HG03045 (cell line): Measurements from ENCODE around the gene ADAMTS19.
A peak's percentile ranks its signal among the peaks of the same experiment; 100 is the strongest.
"Not testable (repeated sequence)": the region's sequence is repeated elsewhere in the genome, so short reads cannot be mapped to it uniquely, and the experiment has no call there.

ENCODE experiments used
- ATAC-seq: cut with Tn5 transposase; IDR thresholded peaks from one replicate; pipeline ENCODE4 v1.9.1; 2021; ENCODE audit warnings: mild to moderate bottlenecking, moderate library complexity; ENCODE audit not compliant: unreplicated experiment

ADAMTS19 gene, protein sequence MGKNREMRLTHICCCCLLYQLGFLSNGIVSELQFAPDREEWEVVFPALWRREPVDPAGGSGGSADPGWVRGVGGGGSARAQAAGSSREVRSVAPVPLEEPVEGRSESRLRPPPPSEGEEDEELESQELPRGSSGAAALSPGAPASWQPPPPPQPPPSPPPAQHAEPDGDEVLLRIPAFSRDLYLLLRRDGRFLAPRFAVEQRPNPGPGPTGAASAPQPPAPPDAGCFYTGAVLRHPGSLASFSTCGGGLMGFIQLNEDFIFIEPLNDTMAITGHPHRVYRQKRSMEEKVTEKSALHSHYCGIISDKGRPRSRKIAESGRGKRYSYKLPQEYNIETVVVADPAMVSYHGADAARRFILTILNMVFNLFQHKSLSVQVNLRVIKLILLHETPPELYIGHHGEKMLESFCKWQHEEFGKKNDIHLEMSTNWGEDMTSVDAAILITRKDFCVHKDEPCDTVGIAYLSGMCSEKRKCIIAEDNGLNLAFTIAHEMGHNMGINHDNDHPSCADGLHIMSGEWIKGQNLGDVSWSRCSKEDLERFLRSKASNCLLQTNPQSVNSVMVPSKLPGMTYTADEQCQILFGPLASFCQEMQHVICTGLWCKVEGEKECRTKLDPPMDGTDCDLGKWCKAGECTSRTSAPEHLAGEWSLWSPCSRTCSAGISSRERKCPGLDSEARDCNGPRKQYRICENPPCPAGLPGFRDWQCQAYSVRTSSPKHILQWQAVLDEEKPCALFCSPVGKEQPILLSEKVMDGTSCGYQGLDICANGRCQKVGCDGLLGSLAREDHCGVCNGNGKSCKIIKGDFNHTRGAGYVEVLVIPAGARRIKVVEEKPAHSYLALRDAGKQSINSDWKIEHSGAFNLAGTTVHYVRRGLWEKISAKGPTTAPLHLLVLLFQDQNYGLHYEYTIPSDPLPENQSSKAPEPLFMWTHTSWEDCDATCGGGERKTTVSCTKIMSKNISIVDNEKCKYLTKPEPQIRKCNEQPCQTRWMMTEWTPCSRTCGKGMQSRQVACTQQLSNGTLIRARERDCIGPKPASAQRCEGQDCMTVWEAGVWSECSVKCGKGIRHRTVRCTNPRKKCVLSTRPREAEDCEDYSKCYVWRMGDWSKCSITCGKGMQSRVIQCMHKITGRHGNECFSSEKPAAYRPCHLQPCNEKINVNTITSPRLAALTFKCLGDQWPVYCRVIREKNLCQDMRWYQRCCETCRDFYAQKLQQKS

GRCh38 chr5:129459777-129460671, at the start of gene ADAMTS19:
TSS of gene ADAMTS19 (plus strand) at chr5:129460298. CDS start at chr5:129460392, 94 bp downstream.
- no peak for ATAC-seq

GRCh38 chr5:129410488-129410887, 49.6 kb upstream of the ADAMTS19 start:
- ATAC-seq = no peak

DNA sequence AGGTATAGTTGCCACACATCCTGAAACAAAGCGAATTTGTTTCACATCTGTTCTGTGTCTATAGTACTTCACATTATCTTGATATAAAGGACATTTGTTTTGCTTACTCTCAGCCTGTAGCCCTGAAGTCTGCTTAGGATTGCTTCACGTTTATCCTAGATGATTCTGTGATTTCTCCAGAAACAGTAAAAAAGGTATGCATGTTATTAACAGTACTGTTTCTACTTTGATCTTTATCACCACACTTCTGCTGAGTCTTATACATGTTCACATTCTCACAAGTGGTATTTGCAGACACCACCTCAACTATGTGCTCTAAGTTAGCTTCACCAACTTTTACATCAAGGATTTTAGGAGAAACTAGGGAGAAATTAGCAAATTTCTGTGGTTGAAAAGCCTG, 47.4 kb upstream of the ADAMTS19 start:
- ATAC-seq = no peak

GRCh38 chr5:129413570-129413969, 46.5 kb upstream of the ADAMTS19 start:
- ATAC-seq = no peak

- ATAC-seq = no peak
These were observed 40.8 kb upstream of the ADAMTS19 start for GRCh38 chr5:129419292-129419691.

GRCh38 chr5:129425031-129425430, 35.1 kb upstream of the ADAMTS19 start:
- ATAC-seq = no peak

DNA sequence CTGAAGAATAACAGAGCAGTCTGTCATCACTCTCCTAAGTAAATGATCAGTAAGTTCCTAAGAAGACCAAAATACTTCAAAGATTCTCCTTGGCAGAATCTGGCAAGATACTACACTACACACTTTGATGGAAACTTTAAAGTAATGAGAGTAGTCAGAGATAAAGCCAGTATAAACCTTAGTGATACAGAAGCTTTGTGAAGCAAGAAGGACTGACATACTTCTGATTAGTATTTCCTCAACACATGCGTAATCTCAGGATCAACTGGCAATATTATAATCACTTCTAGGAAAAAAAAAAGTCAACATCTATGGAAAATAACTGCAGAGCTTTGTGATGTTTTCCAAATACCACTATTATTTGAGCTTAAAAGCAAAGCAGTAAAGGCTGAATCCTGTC, 34.0 kb upstream of the ADAMTS19 start:
- ATAC-seq = no peak

DNA sequence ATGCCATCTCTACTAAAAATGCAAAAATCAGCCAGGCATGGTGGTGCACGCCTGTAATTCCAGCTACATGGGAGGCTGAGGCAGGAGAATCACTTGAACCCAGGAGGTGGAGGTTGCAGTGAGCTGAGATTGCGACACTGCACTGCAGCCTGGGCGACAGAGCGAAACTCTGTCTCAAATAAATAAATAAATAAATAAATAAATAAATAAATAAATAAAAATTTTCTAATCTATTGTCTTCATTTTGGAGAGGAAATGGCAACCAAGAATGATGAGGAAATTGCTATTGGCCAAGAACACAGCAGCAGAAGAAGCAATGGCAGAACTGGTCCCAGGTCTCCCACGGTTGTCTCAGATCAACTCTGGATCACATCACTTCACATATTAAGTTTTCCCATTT, 31.5 kb upstream of the ADAMTS19 start:
- not testable (repeated sequence) for ATAC-seq

DNA sequence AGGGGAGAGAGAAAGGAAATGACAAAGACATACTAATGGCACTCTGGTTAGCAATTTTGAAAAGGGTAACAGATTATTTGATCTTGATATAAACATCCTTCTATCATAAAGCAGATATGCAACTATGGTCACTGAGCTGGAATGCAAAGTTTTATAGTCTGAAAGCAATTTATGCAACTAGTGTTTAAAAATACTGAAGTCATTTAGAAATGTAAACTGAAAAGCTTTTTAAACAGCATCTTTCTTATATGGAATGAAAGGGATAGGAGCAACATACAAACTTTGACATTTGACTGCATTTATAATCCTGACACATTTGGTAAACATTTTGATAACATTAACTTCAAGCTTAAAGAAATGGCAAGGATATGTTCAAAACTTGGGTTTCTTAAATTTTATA, 28.7 kb upstream of the ADAMTS19 start:
- ATAC-seq = no peak

DNA sequence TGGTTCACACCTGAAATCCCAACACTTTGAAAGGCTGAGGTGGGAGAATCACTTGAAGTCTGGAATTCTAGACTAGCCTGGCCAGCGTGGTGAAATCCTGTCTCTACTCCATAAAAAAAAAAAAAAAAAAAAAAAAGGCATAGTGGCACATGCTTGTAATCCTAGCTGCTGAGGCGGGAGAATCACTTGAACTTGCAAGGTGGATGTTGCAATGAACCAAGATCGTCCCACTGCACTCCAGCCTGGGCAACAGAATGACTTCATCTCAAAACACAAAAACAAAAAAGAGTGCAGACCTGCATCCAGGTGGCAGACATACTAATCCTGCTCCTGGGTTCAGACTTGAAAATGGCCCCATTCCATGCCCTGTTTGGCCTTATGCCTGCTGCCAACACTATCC, 21.8 kb upstream of the ADAMTS19 start:
- ATAC-seq = no peak

DNA sequence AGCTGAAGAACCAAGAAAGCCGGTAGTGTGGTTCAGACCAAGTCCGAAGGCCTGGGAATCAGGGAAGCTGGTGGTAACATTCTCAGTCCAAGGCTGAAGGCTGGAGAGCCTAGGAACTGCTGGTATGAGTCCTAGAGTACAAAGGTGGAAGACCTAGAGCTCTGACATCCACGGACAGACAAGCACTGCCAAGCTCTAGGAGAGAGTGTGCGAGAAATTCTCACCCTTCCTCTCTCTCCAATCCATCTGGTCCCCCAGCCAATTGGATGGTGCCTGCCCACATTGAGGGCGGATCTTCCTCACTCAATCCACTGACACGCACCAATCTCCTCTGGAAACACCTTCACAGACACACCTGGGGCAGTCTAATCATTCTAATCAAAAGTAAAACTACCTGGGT, 19.7 kb upstream of the ADAMTS19 start:
- no peak for ATAC-seq

DNA sequence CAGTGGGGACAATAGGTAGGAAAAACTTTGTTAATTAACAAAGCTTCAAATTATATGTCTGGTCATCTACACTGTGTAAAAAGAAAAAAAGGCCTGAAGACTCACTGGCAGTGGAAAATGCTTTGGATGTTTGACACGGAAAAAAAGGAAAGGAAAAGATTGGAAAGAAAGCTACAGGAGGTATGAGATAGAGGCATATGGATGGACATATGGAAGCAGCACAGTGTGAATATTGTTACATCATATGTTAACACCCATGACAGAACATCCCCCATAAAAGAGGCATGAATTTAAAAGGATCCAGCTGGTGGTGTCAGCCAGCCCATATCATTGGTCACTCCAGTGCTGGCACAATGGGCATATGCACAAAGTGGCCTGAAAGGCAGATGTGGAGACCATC, 19.0 kb upstream of the ADAMTS19 start:
- ATAC-seq = no peak

- no peak for ATAC-seq
These were observed 14.7 kb upstream of the ADAMTS19 start for GRCh38 chr5:129445379-129445778.

GRCh38 chr5:129447968-129448367, 12.1 kb upstream of the ADAMTS19 start:
- no peak for ATAC-seq

- no peak for ATAC-seq
These were observed 11.4 kb upstream of the ADAMTS19 start for GRCh38 chr5:129448654-129449053.

DNA sequence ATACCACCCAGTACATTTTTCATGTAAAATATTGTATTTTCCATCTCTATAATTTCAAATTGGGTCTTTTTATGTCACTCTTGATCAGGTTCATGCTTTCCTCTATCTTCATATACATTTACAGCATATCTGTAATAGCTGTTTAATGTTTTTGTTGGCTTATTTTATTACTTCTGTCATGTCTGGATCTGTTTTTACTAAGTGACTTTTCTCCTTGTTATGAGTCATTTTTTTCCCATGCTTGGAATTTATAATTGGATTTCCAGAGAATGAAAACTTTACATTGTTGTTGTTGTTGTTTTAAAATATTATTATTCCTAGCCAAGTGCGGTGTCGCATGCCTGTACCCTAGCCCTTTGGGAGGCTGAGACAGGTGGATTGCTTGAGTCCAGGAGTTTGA, 5.6 kb upstream of the ADAMTS19 start:
- ATAC-seq = no peak

DNA sequence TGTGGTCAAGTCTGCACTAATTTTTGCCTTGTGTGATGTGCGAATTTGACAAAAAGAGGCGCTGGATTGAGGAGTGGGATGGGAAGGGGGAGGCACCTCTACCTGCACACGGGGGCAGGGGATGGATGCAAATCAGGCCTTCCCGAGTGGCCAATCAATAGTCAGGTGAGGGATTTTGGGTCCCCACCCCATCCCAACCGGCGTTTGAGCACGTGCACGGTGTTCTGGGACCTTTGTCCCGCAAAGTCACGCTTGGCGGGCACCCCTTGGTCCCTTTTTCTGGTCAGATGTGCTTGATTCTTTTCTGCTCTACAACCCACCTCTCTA, 685 bp upstream of the ADAMTS19 start:
- ATAC-seq = no peak

- ATAC-seq = no peak
These were observed 506 bp downstream of the ADAMTS19 start for GRCh38 chr5:129460672-129460935.

- peak; percentile 37 for ATAC-seq
These were observed 1.0 kb downstream of the ADAMTS19 start for GRCh38 chr5:129460936-129461710.
